ENCODE measurements around the gene CUTC. TPM values are rescaled to one million over a fixed set of nuclear protein-coding genes. Genes with fewer than 3 reads are reported as not detected.
"Not testable (repeated sequence)": the region's sequence is repeated elsewhere in the genome, so short reads cannot be mapped to it uniquely, and the experiment has no call there.

Gene CUTC
- total and polyA plus RNA-seq, 2 donors = 31.8 to 41.2 TPM

DNA sequence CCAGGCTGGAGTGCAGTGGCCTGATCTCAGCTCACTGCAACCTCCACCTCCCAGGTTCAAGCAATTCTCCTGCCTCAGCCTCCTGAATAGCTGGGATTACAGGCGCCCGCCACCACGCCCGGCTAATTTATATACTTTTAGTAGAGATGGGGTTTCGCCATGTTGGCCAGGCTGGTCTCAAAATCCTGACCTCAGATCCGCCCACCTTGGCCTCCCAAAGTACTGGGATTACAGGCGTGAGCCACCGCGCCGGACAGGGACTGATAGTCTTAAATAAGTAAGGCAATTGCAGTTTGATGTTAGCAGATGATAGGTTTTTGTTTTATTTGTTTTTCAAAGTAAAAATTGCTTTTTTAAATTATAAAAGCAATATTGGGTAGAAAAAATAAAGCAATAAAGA is 2.1 kb downstream of the CUTC start:
- 96% methylated on average over 10 of the region's 10 CpGs for WGBS
- Histone ChIP-seq H3K36me3 (ENCODE audit: control insufficient read depth in 2 of 2, insufficient read depth in 2 of 2, low read length in 1 of 2) (peaks cover 9 to 28% of the 10 kb centered on the region in 2 donors), H3K4me1 (ENCODE audit: control insufficient read depth in 2 of 2, insufficient read depth in 2 of 2, low read length in 2 of 2) (peaks cover 11 to 13% of the 10 kb centered on the region in 2 donors)
- not testable (repeated sequence) for H3K27ac ChIP-seq (ENCODE audit: low read depth in 1 of 2, low read length in 1 of 2); DNase-seq (ENCODE audit: low read depth in 6 of 9, low spot score in 9 of 9); H3K27me3 ChIP-seq (ENCODE audit: control insufficient read depth in 2 of 2, insufficient read depth in 1 of 2, low read length in 1 of 2); H3K9me3 ChIP-seq (ENCODE audit: control insufficient read depth in 2 of 2, insufficient read depth in 1 of 2, low read length in 1 of 2); H3K4me3 ChIP-seq (ENCODE audit: low read length in 2 of 2)

DNA sequence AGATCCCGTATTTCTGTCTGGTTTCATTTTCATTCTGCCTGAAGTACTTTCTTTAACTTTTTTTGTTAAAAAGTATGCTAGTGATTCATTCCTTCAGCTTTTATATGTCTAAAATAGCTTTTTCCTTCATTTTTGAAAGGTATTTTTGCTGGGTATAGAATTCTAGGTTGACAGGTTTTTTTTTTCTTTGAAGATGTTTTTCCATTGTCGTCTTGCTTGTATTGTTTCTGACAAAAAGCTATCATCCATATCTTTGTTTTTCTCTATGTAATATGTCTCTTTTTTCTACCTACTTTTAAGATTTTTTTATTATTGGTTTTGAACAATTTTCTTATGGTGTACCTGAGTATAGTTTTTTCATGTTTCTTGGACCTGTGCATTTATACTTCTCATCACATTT is 8.2 kb downstream of the CUTC start:
- peak in 1 of 9 donors; percentile 14 for DNase-seq (ENCODE audit: low read depth in 6 of 9, low spot score in 9 of 9)
- H3K27ac ChIP-seq (ENCODE audit: low read depth in 1 of 2, low read length in 1 of 2) = no peak overlapping the region
- H3K4me3 ChIP-seq (ENCODE audit: low read length in 2 of 2) = no peak overlapping the region
- H3K27me3 ChIP-seq (ENCODE audit: control insufficient read depth in 2 of 2, insufficient read depth in 1 of 2, low read length in 1 of 2) = no peaks in the 10 kb centered on the region
- H3K36me3 ChIP-seq (ENCODE audit: control insufficient read depth in 2 of 2, insufficient read depth in 2 of 2, low read length in 1 of 2) = peaks cover 31 to 75% of the 10 kb centered on the region in 2 donors
- peaks cover 0 to 1% of the 10 kb centered on the region in 2 donors for H3K9me3 ChIP-seq (ENCODE audit: control insufficient read depth in 2 of 2, insufficient read depth in 1 of 2, low read length in 1 of 2)
- 96% methylated on average over 2 of the region's 2 CpGs for WGBS
- no peaks in the 10 kb centered on the region for H3K4me1 ChIP-seq (ENCODE audit: control insufficient read depth in 2 of 2, insufficient read depth in 2 of 2, low read length in 2 of 2)

DNA sequence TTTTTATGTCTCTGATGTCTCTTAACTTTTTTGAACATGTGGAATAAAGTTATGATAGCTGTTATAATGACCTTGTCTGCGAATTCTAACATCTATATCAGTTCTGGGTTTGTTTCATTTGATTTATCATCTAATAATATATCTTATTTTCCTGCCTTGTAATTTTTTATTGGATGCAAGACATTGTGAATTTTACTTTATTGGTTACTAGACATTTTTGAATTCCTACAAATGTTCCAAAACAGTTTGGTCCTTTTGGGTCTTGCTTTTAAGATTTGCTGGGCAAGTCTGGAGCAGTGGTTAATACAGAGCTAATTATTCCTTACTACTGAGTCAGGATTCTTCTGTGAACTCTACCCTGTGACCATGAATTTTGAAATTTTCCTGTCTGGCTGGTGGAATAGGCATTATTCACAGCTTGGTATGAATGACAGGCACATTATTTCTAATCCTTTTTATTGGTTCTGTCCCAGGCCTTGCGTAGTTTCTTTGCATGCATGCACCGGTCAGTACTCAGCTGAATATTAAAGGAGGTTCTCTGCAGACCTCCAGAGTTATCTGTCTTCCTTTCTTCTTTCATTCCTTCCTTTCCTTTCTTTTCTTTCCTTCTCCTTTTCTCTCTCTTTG is 9.0 kb downstream of the CUTC start:
- no peaks in the 10 kb centered on the region for H3K27me3 ChIP-seq (ENCODE audit: control insufficient read depth in 2 of 2, insufficient read depth in 1 of 2, low read length in 1 of 2)
- H3K4me3 ChIP-seq (ENCODE audit: low read length in 2 of 2) = no peak overlapping the region
- H3K36me3 ChIP-seq (ENCODE audit: control insufficient read depth in 2 of 2, insufficient read depth in 2 of 2, low read length in 1 of 2) = peaks cover 35 to 80% of the 10 kb centered on the region in 2 donors
- peaks cover 0 to 1% of the 10 kb centered on the region in 2 donors for H3K9me3 ChIP-seq (ENCODE audit: control insufficient read depth in 2 of 2, insufficient read depth in 1 of 2, low read length in 1 of 2)
- WGBS = 99% methylated on average over 3 of the region's 3 CpGs
- DNase-seq (ENCODE audit: low read depth in 6 of 9, low spot score in 9 of 9) = no peak
- H3K27ac ChIP-seq (ENCODE audit: low read depth in 1 of 2, low read length in 1 of 2) = no peak overlapping the region
- no peaks in the 10 kb centered on the region for H3K4me1 ChIP-seq (ENCODE audit: control insufficient read depth in 2 of 2, insufficient read depth in 2 of 2, low read length in 2 of 2)

DNA sequence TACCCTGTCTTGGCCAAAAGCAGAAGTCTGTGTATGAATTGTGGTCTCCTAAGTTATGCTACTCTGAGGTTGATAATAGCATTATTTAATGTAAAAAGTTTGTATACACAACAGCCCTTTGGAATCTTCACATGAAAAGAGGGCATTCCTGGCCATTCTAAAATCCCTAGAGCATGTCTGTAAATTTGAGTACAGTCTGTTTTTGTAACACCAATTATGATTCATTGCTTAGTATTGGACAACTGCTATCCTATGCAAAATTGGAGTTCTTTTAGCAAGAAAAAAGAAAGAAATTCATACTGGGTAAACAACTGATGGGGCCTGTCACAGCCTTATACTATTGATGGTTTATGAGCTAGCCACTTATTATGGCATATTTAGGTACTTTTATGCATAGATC is 10.2 kb downstream of the CUTC start:
- Histone ChIP-seq H3K27ac (ENCODE audit: low read depth in 1 of 2, low read length in 1 of 2) (no peak overlapping the region), H3K36me3 (ENCODE audit: control insufficient read depth in 2 of 2, insufficient read depth in 2 of 2, low read length in 1 of 2) (peaks cover 37 to 77% of the 10 kb centered on the region in 2 donors), H3K4me3 (ENCODE audit: low read length in 2 of 2) (no peak overlapping the region), H3K27me3 (ENCODE audit: control insufficient read depth in 2 of 2, insufficient read depth in 1 of 2, low read length in 1 of 2) (no peaks in the 10 kb centered on the region), H3K4me1 (ENCODE audit: control insufficient read depth in 2 of 2, insufficient read depth in 2 of 2, low read length in 2 of 2) (no peaks in the 10 kb centered on the region), H3K9me3 (ENCODE audit: control insufficient read depth in 2 of 2, insufficient read depth in 1 of 2, low read length in 1 of 2) (peaks cover 0 to 1% of the 10 kb centered on the region in 2 donors)
- no peak for DNase-seq (ENCODE audit: low read depth in 6 of 9, low spot score in 9 of 9)

DNA sequence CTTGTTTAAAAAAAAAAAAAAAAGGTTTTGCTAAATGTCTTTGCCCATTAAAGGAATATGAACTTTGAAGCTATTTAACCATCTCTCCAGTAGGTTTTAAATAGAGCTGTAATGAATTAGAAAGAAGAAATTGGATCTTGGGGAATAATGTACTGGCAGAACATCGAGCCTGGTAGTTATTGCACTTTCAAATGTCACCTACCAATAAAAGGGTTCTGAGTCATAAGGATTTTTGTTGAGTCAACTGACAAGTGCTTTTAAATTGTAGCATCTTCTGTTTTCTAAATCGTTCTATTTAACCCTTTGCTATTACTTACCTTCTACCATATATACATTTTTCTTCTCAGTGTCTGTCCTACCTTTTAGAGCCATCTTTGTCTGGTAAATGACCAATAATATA is 10.7 kb downstream of the CUTC start:
- H3K27me3 ChIP-seq (ENCODE audit: control insufficient read depth in 2 of 2, insufficient read depth in 1 of 2, low read length in 1 of 2) = no peaks in the 10 kb centered on the region
- WGBS = 96% methylated on average over 2 of the region's 2 CpGs
- H3K27ac ChIP-seq (ENCODE audit: low read depth in 1 of 2, low read length in 1 of 2) = no peak overlapping the region
- DNase-seq (ENCODE audit: low read depth in 6 of 9, low spot score in 9 of 9) = no peak
- H3K36me3 ChIP-seq (ENCODE audit: control insufficient read depth in 2 of 2, insufficient read depth in 2 of 2, low read length in 1 of 2) = peaks cover 37 to 77% of the 10 kb centered on the region in 2 donors
- H3K4me3 ChIP-seq (ENCODE audit: low read length in 2 of 2) = no peak overlapping the region
- peaks cover 0 to 1% of the 10 kb centered on the region in 2 donors for H3K9me3 ChIP-seq (ENCODE audit: control insufficient read depth in 2 of 2, insufficient read depth in 1 of 2, low read length in 1 of 2)
- no peaks in the 10 kb centered on the region for H3K4me1 ChIP-seq (ENCODE audit: control insufficient read depth in 2 of 2, insufficient read depth in 2 of 2, low read length in 2 of 2)

DNA sequence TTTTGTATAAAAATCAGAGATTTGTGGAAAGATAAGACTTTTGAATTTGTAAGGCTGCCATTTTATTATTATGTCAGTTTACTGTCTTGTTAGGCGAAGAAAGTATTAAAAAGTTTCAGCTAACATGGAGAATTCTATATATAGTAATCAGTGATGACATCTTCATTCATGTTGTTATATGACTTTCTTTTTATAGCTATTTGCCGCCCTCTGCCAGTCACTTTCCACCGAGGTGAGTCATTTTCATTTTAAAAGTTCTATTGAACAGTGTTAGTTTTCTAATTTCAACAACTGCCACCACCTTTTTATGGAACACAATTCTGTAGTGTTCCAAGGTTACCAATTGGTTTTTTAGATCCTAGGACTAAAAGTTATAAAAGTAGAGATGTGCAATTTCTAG is 11.8 kb downstream of the CUTC start:
- peaks cover 0 to 1% of the 10 kb centered on the region in 2 donors for H3K9me3 ChIP-seq (ENCODE audit: control insufficient read depth in 2 of 2, insufficient read depth in 1 of 2, low read length in 1 of 2)
- no peaks in the 10 kb centered on the region for H3K27me3 ChIP-seq (ENCODE audit: control insufficient read depth in 2 of 2, insufficient read depth in 1 of 2, low read length in 1 of 2)
- no peak overlapping the region for H3K4me3 ChIP-seq (ENCODE audit: low read length in 2 of 2)
- DNase-seq (ENCODE audit: low read depth in 6 of 9, low spot score in 9 of 9) = no peak
- peaks cover 38 to 81% of the 10 kb centered on the region in 2 donors for H3K36me3 ChIP-seq (ENCODE audit: control insufficient read depth in 2 of 2, insufficient read depth in 2 of 2, low read length in 1 of 2)
- H3K4me1 ChIP-seq (ENCODE audit: control insufficient read depth in 2 of 2, insufficient read depth in 2 of 2, low read length in 2 of 2) = no peaks in the 10 kb centered on the region
- no peak overlapping the region for H3K27ac ChIP-seq (ENCODE audit: low read depth in 1 of 2, low read length in 1 of 2)
- WGBS = 96% methylated on average over 3 of the region's 3 CpGs

DNA sequence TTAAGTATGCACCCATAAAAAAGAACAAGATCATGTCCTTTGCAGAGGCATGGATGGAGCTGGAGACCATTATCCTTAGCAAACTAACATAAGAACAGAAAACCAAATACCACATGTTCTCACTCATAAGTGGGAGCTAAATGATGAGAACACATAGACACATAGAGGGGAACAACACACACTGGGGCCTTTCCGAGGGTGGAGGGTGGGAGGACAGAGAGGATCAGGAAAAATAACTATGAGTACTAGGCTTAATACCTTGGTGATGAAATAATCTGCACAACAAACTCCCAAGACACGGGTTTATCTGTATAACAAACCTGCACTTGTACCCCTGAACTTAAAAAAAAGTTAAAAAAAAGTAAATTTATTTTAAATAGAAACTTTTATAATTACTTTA is 14.1 kb downstream of the CUTC start:
- H3K4me1 ChIP-seq (ENCODE audit: control insufficient read depth in 2 of 2, insufficient read depth in 2 of 2, low read length in 2 of 2); H3K9me3 ChIP-seq (ENCODE audit: control insufficient read depth in 2 of 2, insufficient read depth in 1 of 2, low read length in 1 of 2); DNase-seq (ENCODE audit: low read depth in 6 of 9, low spot score in 9 of 9); H3K4me3 ChIP-seq (ENCODE audit: low read length in 2 of 2); H3K27me3 ChIP-seq (ENCODE audit: control insufficient read depth in 2 of 2, insufficient read depth in 1 of 2, low read length in 1 of 2); H3K27ac ChIP-seq (ENCODE audit: low read depth in 1 of 2, low read length in 1 of 2): not testable (repeated sequence)
- WGBS = 97% methylated on average over 2 of the region's 2 CpGs
- H3K36me3 ChIP-seq (ENCODE audit: control insufficient read depth in 2 of 2, insufficient read depth in 2 of 2, low read length in 1 of 2) = peaks cover 36 to 77% of the 10 kb centered on the region in 2 donors

DNA sequence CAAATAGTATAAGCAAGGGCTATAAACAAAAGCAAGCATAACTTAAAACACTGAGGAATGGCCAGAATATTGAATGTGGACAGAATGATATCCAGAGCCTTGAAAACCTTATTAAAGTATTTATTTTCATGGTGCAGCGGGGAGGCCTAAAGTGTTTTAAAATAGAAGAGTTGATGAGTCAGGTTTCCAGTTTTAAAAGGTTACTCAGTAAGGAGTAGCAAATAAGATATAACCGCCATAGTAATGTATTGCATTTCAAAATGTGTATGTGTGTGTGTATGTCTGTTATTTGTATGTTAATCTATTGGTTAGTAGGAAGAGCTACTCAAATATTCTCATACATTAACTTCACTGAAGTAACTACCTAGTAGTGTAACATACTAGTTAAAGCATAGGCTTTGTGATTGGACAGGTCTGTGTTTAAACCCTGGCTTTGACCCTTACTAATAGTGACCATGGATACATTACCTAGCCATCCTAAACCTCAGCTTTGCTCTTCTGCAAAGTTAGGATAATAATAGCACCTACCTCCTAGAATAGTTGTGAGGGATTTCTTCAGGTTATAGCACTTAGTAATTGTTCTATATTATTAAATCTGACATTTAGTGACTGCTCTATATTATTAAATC is 16.9 kb downstream of the CUTC start:
- Histone ChIP-seq H3K27me3 (ENCODE audit: control insufficient read depth in 2 of 2, insufficient read depth in 1 of 2, low read length in 1 of 2) (no peaks in the 10 kb centered on the region), H3K4me3 (ENCODE audit: low read length in 2 of 2) (no peak overlapping the region), H3K36me3 (ENCODE audit: control insufficient read depth in 2 of 2, insufficient read depth in 2 of 2, low read length in 1 of 2) (peaks cover 30 to 64% of the 10 kb centered on the region in 2 donors), H3K27ac (ENCODE audit: low read depth in 1 of 2, low read length in 1 of 2) (no peak overlapping the region), H3K4me1 (ENCODE audit: control insufficient read depth in 2 of 2, insufficient read depth in 2 of 2, low read length in 2 of 2) (no peaks in the 10 kb centered on the region), H3K9me3 (ENCODE audit: control insufficient read depth in 2 of 2, insufficient read depth in 1 of 2, low read length in 1 of 2) (no peaks in the 10 kb centered on the region)
- DNase-seq (ENCODE audit: low read depth in 6 of 9, low spot score in 9 of 9) = no peak
- WGBS = 100% methylated on average over 2 of the region's 2 CpGs

DNA sequence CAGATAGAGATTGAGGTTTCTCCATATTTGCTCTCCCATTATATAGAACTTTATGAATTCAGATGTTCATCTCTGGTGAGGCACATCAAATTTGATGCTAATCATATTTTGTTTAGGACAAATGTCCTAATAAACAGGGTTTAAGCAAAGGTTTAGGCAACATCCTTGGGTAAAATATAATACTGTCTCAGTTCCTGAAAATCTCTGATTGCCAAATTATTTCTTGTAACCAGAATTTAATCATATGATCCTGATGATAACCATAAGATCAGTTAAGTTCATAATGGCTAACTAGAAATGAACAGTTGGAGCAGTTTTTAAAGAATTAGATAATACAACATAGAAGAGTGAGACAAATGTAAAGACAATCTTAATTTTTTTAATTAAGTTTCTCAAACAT is 18.6 kb downstream of the CUTC start:
- no peak for DNase-seq (ENCODE audit: low read depth in 6 of 9, low spot score in 9 of 9)
- H3K27me3 ChIP-seq (ENCODE audit: control insufficient read depth in 2 of 2, insufficient read depth in 1 of 2, low read length in 1 of 2) = no peaks in the 10 kb centered on the region
- H3K4me3 ChIP-seq (ENCODE audit: low read length in 2 of 2) = no peak overlapping the region
- H3K27ac ChIP-seq (ENCODE audit: low read depth in 1 of 2, low read length in 1 of 2) = no peak overlapping the region
- H3K36me3 ChIP-seq (ENCODE audit: control insufficient read depth in 2 of 2, insufficient read depth in 2 of 2, low read length in 1 of 2) = peaks cover 19 to 60% of the 10 kb centered on the region in 2 donors
- no peaks in the 10 kb centered on the region for H3K9me3 ChIP-seq (ENCODE audit: control insufficient read depth in 2 of 2, insufficient read depth in 1 of 2, low read length in 1 of 2)
- no peaks in the 10 kb centered on the region for H3K4me1 ChIP-seq (ENCODE audit: control insufficient read depth in 2 of 2, insufficient read depth in 2 of 2, low read length in 2 of 2)
